ENCODE measurements around the gene MYO10.
"Not testable (repeated sequence)": the region's sequence is repeated elsewhere in the genome, so short reads cannot be mapped to it uniquely, and the experiment has no call there.

Gene MYO10

GRCh38 chr5:16773991-16774390 is 162.1 kb downstream of the MYO10 start:
- DNase-seq = no peak

GRCh38 chr5:16772556-16772955 is 163.5 kb downstream of the MYO10 start:
- DNase-seq = no peak

- no peak for DNase-seq
These were observed 167.9 kb downstream of the MYO10 start for GRCh38 chr5:16768184-16768583.

- DNase-seq = no peak
These were observed 172.9 kb downstream of the MYO10 start for GRCh38 chr5:16763211-16763610.

- DNase-seq = peak in 2 of 6 experiments; percentile 20 to 30
These were observed 176.8 kb downstream of the MYO10 start for GRCh38 chr5:16759147-16759773.

- DNase-seq = no peak
These were observed 178.0 kb downstream of the MYO10 start for GRCh38 chr5:16757989-16758501.

- not testable (repeated sequence) for DNase-seq
These were observed 178.5 kb downstream of the MYO10 start for GRCh38 chr5:16757577-16757976.

GRCh38 chr5:16757146-16757545 is 178.9 kb downstream of the MYO10 start:
- no peak for DNase-seq

- DNase-seq = no peak
These were observed 179.4 kb downstream of the MYO10 start for GRCh38 chr5:16756692-16757091.

GRCh38 chr5:16755641-16756040 is 180.4 kb downstream of the MYO10 start:
- DNase-seq = no peak

GRCh38 chr5:16754601-16755000 is 181.5 kb downstream of the MYO10 start:
- DNase-seq = no peak

GRCh38 chr5:16754086-16754485 is 182.0 kb downstream of the MYO10 start:
- no peak for DNase-seq

- no peak for DNase-seq
These were observed 185.6 kb downstream of the MYO10 start for GRCh38 chr5:16750445-16750844.

- DNase-seq = no peak
These were observed 186.5 kb downstream of the MYO10 start for GRCh38 chr5:16749626-16750025.

GRCh38 chr5:16744164-16744880 is 191.8 kb downstream of the MYO10 start:
- no peak for DNase-seq

GRCh38 chr5:16742938-16743337 is 193.2 kb downstream of the MYO10 start:
- DNase-seq = no peak

GRCh38 chr5:16740811-16741392 is 195.2 kb downstream of the MYO10 start:
- DNase-seq = no peak

- no peak for DNase-seq
These were observed 195.8 kb downstream of the MYO10 start for GRCh38 chr5:16740066-16740810.

GRCh38 chr5:16738393-16738792 is 197.7 kb downstream of the MYO10 start:
- not testable (repeated sequence) for DNase-seq

- DNase-seq = no peak
These were observed 198.3 kb downstream of the MYO10 start for GRCh38 chr5:16737620-16738364.

GRCh38 chr5:16737209-16737608 is 198.9 kb downstream of the MYO10 start:
- DNase-seq = no peak

GRCh38 chr5:16736158-16736995 is 199.7 kb downstream of the MYO10 start:
- DNase-seq = no peak

All from stimulated activated naive CD4-positive, alpha-beta T cell (primary cell).